HepG2 (cell line): ENCODE data around the gene RUNX2. TPM values are rescaled to one million over a fixed set of nuclear protein-coding genes. Genes with fewer than 3 reads are reported as not detected.

ENCODE experiments used
- ATAC-seq: fragments of 200-7000 bp; cut with Tn5 transposase; 3 replicates; pipeline ENCODE4 v1.9.1; 2020; ENCODE audit warnings: mild to moderate bottlenecking, moderate library complexity
- BruUV-seq: library from RNA; stranded (reverse); fragments of 400-500 nt; replicated peaks from 2 replicates; lab custom pipeline; 2021; lab: Mats Ljungman, UMichigan
- CTCF ChIA-PET: fragments of 300-600 bp; formaldehyde crosslinking; extraction: SDS; loops from one replicate; lab custom pipeline; 2021; ENCODE audit warnings: low total read pairs, inconsistent platforms, low intra/inter-chr PET ratio; lab: Yijun Ruan, JAX
- POLR2A ChIA-PET: fragments of 350-600 bp; sonication (Branson Sonifier 250); formaldehyde crosslinking; loops from one replicate; lab custom pipeline; 2020; ENCODE audit warnings: antibody characterized with exemption, inconsistent platforms; lab: Yijun Ruan, JAX
- DNase-seq: peaks from one replicate; pipeline ENCODE4 v3.0.0-alpha.2; 2015; ENCODE audit warnings: low spot score
- FAIRE-seq: peaks from 3 replicates; lab custom pipeline; 2011; peaks lifted over from hg19 to GRCh38; lab: Jason Lieb, UNC
- H2AFZ ChIP-seq: one replicate; pipeline ENCODE4 v1.6.1; 2011; ENCODE audit warnings: low read length, inconsistent platforms
- H3K27ac ChIP-seq: fragments of 300-600 bp; 3 replicates; pipeline ENCODE4 v1.8.0; 2011; ENCODE audit warnings: mixed run types, mild to moderate bottlenecking, mixed read lengths, low read length, inconsistent platforms; ENCODE audit not compliant: insufficient read depth; ENCODE audit errors: extremely low read length
- H3K27me3 ChIP-seq, 2 experiments: fragments of 200-600 bp in 1 of 2; 2 replicates in 1 of 2; 3 replicates in 1 of 2; pipeline versions ENCODE4 v1.6.0 to v1.8.0; 2011; ENCODE audit warnings: low read length in 2 of 2, mild to moderate bottlenecking in 2 of 2, moderate library complexity in 2 of 2, inconsistent platforms in 1 of 2; ENCODE audit not compliant: insufficient read depth in 2 of 2, control insufficient read depth in 1 of 2
- H3K36me3 ChIP-seq, 2 experiments: fragments of 200-600 bp in 1 of 2; replicated peaks in 1 of 2; 2 replicates in 1 of 2; 3 replicates in 1 of 2; pipeline versions ENCODE4 v1.5.1 to v1.8.0; 2011; ENCODE audit warnings: low read length in 2 of 2, inconsistent platforms in 1 of 2; ENCODE audit not compliant: insufficient read depth in 2 of 2, control insufficient read depth in 1 of 2
- H3K4me1 ChIP-seq: 2 replicates; pipeline ENCODE4 v1.5.1; 2012; ENCODE audit warnings: low read length, inconsistent platforms; ENCODE audit not compliant: insufficient read depth
- H3K4me2 ChIP-seq: 2 replicates; pipeline ENCODE4 v1.6.0; 2011; ENCODE audit warnings: low read depth, low read length, inconsistent platforms
- H3K4me3 ChIP-seq, 3 experiments: fragments of 200-600 bp in 1 of 3; sonication (generic), shearing (Covaris generic) in 1 of 3; replicated peaks in 1 of 3; 2 replicates each; pipeline ENCODE4 v1.5.1; 2011 to 2016; ENCODE audit warnings: low read length in 3 of 3, inconsistent platforms in 2 of 3, low read depth in 2 of 3, mild to moderate bottlenecking in 2 of 3, control low read depth in 1 of 3, mixed read lengths in 1 of 3; ENCODE audit not compliant: insufficient read depth in 1 of 3
- H3K79me2 ChIP-seq: one replicate; pipeline ENCODE4 v1.6.1; 2011; ENCODE audit warnings: low read length, inconsistent platforms; ENCODE audit not compliant: insufficient read depth
- H3K9ac ChIP-seq: 2 replicates; pipeline ENCODE4 v1.6.0; 2011; ENCODE audit warnings: mild to moderate bottlenecking, low read depth, low read length, inconsistent platforms; ENCODE audit not compliant: insufficient read depth
- H3K9me3 ChIP-seq: 2 replicates; pipeline ENCODE4 v1.5.1; 2012; ENCODE audit warnings: mild to moderate bottlenecking, low read length
- H4K20me1 ChIP-seq: 2 replicates; pipeline ENCODE4 v1.6.0; 2011; ENCODE audit warnings: inconsistent platforms, mild to moderate bottlenecking, low read length, moderate library complexity; ENCODE audit not compliant: insufficient read depth
- NFE2L2 ChIP-seq: fragments of 150-350 bp; IDR thresholded peaks from 2 replicates; pipeline ENCODE4 v1.6.1; 2014; ENCODE audit warnings: low read length
- whole genome bisulfite sequencing: methylation state at CpG from one replicate; pipeline ENCODE4 v1.1.6; 2017; ENCODE audit warnings: low lambda C conversion rate; 5-methylcytosine and 5-hydroxymethylcytosine counted together
- in situ Hi-C: cut with HindIII; loops from 2 replicates; pipeline ENCODE4 v1.10.0; 2017; ENCODE audit warnings: low pct_unique_long_range_greater_than_20kb; ENCODE audit not compliant: extremely low pct_ligation_motif_present
- intact Hi-C: fragments of 100-400 bp; cut with micrococcal nuclease; formaldehyde crosslinking; loops from one replicate; pipeline ENCODE4 v1.10.0; 2022; ENCODE audit not compliant: unreplicated experiment
- polyA plus RNA-seq, 8 experiments: library from polyadenylated mRNA; depleted of rRNA in 3 of 8; stranded (reverse) in 7 of 8; unstranded in 1 of 8; fragments of >200 nt; fragmentation: Illumina TruSeq in 4 of 8; extraction: Trizol in 4 of 8; gene quantifications; 2 replicates each; pipeline versions ENCODE4 v1.2.1 to v1.2.3, GENCODE V29; 2011 to 2016; ENCODE audit warnings: low read depth in 4 of 8, missing spikeins in 1 of 8, mixed read lengths in 1 of 8; ENCODE audit not compliant: insufficient read depth in 1 of 8
- total RNA-seq, 5 experiments: library from RNA; depleted of rRNA; stranded (reverse); fragments of >200 nt; fragmentation: Illumina TruSeq; extraction: Trizol; gene quantifications; 2 replicates each; pipeline ENCODE4 v1.2.3, GENCODE V29; 2016; ENCODE audit warnings: low read depth in 1 of 5
- TF ChIP-seq, protein P1 (sequence below): sonication (generic); formaldehyde crosslinking; IDR thresholded peaks from 2 replicates; pipeline ENCODE4 v1.4.0; 2020; ENCODE audit warnings: missing genetic modification reagents

The RUNX2 gene
- total and polyA plus RNA-seq, 2 of the 13 experiments (the other 11 are each of a cell fraction or from before 2014, with no cell fraction given), result not detected

DNA sequence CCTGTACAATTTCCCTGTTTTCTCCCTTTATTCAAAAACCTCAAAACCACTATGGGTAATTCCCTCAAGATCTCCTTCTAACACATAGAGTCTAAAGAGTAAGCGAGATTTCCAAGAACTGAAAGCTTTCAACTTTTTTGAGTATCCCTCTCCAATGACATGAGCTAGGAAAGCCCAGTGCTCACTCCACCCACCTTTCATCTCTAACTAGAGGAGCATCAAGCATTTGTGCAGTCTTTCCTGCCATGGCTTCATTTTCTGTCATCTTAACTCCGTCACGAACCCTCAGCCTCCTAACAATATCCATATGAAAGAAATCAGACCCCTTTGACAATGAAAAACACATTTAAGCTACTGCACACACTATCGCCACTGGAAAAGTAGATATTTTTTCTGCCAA, 141.5 kb downstream of the RUNX2 start:
- Histone ChIP-seq H4K20me1 (no peaks in the 10 kb centered on the region), H3K4me3 (no peak overlapping the region), H3K79me2 (no peaks in the 10 kb centered on the region), H2AFZ (no peak overlapping the region), H3K27ac (no peak overlapping the region), H3K4me2 (no peak overlapping the region), H3K36me3 (no peaks in the 10 kb centered on the region), H3K9me3 (no peaks in the 10 kb centered on the region), H3K4me1 (no peaks in the 10 kb centered on the region), H3K27me3 (peaks cover 1 to 17% of the 10 kb centered on the region in 2 experiments; a peak in 3 of 5 replicates), H3K9ac (no peak overlapping the region)
- WGBS, result 9% methylated on average over 4 of the region's 4 CpGs
- BruUV-seq, result no TSS peak
- in situ Hi-C loops, result no loop called here
- TF ChIP-seq, protein P1, sequence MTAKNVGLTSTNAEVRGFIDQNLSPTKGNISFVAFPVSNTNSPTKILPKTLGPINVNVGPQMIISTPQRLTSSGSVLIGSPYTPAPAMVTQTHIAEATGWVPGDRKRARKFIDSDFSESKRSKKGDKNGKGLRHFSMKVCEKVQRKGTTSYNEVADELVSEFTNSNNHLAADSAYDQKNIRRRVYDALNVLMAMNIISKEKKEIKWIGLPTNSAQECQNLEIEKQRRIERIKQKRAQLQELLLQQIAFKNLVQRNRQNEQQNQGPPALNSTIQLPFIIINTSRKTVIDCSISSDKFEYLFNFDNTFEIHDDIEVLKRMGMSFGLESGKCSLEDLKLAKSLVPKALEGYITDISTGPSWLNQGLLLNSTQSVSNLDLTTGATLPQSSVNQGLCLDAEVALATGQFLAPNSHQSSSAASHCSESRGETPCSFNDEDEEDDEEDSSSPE (CRISPR knock-in tag), result no peak
- no peak for FAIRE-seq
- intact Hi-C loops, result no loop called here
- POLR2A ChIA-PET, result no interaction called here
- no peak for ATAC-seq
- CTCF ChIA-PET, result no interaction called here
- no peak for DNase-seq

DNA sequence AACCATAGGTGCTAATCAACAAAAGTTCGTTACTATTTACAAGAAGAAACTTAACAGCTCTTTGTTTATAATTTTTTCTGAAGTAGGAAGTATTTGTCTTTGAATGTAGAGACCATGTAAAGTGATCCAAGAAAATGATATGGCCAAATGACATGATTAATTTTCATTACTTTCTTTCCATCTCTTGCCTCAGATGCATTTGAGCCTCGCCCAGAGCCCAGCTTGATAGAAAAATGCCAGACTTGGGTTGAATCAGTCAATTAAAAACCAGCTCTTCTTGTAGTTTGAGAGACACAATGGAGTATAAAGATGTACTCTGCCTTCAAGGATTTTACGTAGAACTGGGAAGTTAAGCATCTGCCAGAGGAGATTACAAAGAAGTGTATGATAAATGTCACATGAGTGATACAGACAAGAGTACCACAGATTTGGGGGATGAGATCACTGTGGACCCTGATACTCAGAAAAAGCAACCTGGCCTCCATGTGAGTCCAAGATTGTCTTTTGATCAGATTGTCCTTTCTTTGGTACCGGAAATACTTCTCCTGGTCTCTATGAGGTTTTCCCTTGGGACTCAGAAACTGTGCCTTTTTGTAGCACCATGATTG, 142.1 kb downstream of the RUNX2 start:
- ChIA-PET CTCF (no interaction called here), POLR2A (no interaction called here)
- TF ChIP-seq NFE2L2, result no peak
- H3K9me3 ChIP-seq, result no peaks in the 10 kb centered on the region
- no peaks in the 10 kb centered on the region for H3K36me3 ChIP-seq
- FAIRE-seq (no peak), ATAC-seq (no peak), DNase-seq (no peak)
- H3K27me3 ChIP-seq, result peaks cover 1 to 17% of the 10 kb centered on the region in 2 experiments; a peak in 3 of 5 replicates
- no peak overlapping the region for H3K4me2 ChIP-seq
- no peaks in the 10 kb centered on the region for H3K79me2 ChIP-seq
- no peak overlapping the region for H3K9ac ChIP-seq
- no peaks in the 10 kb centered on the region for H3K4me1 ChIP-seq
- no TSS peak for BruUV-seq
- H2AFZ ChIP-seq, result no peak overlapping the region
- 34% methylated on average over 4 of the region's 4 CpGs for WGBS
- no peaks in the 10 kb centered on the region for H4K20me1 ChIP-seq
- in situ Hi-C loops (no loop called here), intact Hi-C loops (no loop called here)
- no peak overlapping the region for H3K27ac ChIP-seq
- no peak overlapping the region for H3K4me3 ChIP-seq
